ENCODE data around the gene SOX1. TPM values are rescaled to one million over a fixed set of nuclear protein-coding genes. Genes with fewer than 3 reads are reported as not detected.

The SOX1 gene
- total and polyA plus RNA-seq, 7 donors, result under 0.01 to 0.36 (median 0.01) TPM; not detected in 4

GRCh38 chr13:112069061-112069844 is 2.3 kb downstream of the SOX1 start:
- Histone ChIP-seq H3K4me3 (peak overlapping the region in 1 of 4 donors; percentile 17), H3K27me3 (peaks cover 67 to 99% (median 83%) of the 10 kb centered on the region in 3 donors), H3K9me3 (no peaks in the 10 kb centered on the region), H3K36me3 (no peaks in the 10 kb centered on the region), H3K4me1 (peaks cover 0 to 40% (median 36%) of the 10 kb centered on the region in 4 donors), H3K27ac (no peak overlapping the region)
- DNase-seq, result no peak
- intact Hi-C loops (cut with DNase I), result no loop called here
- 9 to 10% methylated on average over 33 of the region's 33 CpGs for WGBS, 2 donors
- no peak for TF ChIP-seq POLR2AphosphoS5 (IDR thresholded peaks at IDR 0.05)
- TF ChIP-seq, protein P1, sequence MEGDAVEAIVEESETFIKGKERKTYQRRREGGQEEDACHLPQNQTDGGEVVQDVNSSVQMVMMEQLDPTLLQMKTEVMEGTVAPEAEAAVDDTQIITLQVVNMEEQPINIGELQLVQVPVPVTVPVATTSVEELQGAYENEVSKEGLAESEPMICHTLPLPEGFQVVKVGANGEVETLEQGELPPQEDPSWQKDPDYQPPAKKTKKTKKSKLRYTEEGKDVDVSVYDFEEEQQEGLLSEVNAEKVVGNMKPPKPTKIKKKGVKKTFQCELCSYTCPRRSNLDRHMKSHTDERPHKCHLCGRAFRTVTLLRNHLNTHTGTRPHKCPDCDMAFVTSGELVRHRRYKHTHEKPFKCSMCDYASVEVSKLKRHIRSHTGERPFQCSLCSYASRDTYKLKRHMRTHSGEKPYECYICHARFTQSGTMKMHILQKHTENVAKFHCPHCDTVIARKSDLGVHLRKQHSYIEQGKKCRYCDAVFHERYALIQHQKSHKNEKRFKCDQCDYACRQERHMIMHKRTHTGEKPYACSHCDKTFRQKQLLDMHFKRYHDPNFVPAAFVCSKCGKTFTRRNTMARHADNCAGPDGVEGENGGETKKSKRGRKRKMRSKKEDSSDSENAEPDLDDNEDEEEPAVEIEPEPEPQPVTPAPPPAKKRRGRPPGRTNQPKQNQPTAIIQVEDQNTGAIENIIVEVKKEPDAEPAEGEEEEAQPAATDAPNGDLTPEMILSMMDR (IDR thresholded peaks at IDR 0.05), result no peak
- no peak for TF ChIP-seq EP300 (IDR thresholded peaks at IDR 0.05)
- TF ChIP-seq POLR2A (IDR thresholded peaks at IDR 0.05), result no peak

DNA sequence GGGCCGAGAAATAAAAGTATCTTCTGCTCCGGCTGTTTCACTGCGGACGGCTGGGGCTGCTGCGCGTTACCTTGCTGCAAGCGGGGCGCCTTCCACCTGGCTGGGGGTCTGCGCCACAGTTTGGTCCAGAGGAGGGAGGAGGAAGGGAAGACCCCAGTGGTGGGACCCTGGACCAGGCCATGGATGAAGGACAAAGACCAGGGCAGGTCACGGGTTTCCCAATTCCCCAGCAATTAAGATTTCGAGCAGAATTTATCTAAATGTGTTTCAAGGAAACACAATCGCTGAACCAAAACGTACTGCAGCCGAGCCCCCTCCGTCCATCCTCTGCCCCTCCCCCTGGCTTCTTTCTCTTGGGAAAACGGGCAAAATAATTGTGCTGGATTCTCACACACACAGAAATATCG is 2.9 kb downstream of the SOX1 start:
- Histone ChIP-seq H3K27me3 (peaks cover 72 to 99% (median 85%) of the 10 kb centered on the region in 3 donors), H3K27ac (no peak overlapping the region), H3K9me3 (no peaks in the 10 kb centered on the region), H3K4me3 (no peak overlapping the region), H3K36me3 (no peaks in the 10 kb centered on the region), H3K4me1 (peaks cover 0 to 40% (median 36%) of the 10 kb centered on the region in 4 donors)
- intact Hi-C loops (cut with DNase I), result no loop called here
- DNase-seq, result no peak
- 10 to 20% methylated on average over 17 of the region's 17 CpGs for WGBS, 2 donors
- TF ChIP-seq, protein P1 (IDR thresholded peaks at IDR 0.05), result no peak
- no peak for TF ChIP-seq EP300 (IDR thresholded peaks at IDR 0.05)
- no peak for TF ChIP-seq POLR2AphosphoS5 (IDR thresholded peaks at IDR 0.05)
- TF ChIP-seq POLR2A (IDR thresholded peaks at IDR 0.05), result no peak

GRCh38 chr13:112071102-112071722 is 4.3 kb downstream of the SOX1 start:
- no peaks in the 10 kb centered on the region for H3K9me3 ChIP-seq
- H3K4me1 ChIP-seq, result peaks cover 0 to 37% (median 33%) of the 10 kb centered on the region in 4 donors
- 16% methylated on average over 13 of the region's 13 CpGs for WGBS, 2 donors
- H3K27ac ChIP-seq, result no peak overlapping the region
- no peak for DNase-seq
- H3K36me3 ChIP-seq, result no peaks in the 10 kb centered on the region
- intact Hi-C loops (cut with DNase I), result no loop called here
- TF ChIP-seq, protein P1 (IDR thresholded peaks at IDR 0.05), result no peak
- TF ChIP-seq POLR2A (IDR thresholded peaks at IDR 0.05) (no peak), POLR2AphosphoS5 (IDR thresholded peaks at IDR 0.05) (no peak), EP300 (IDR thresholded peaks at IDR 0.05) (no peak)
- no peak overlapping the region for H3K4me3 ChIP-seq
- peaks cover 73 to 99% (median 83%) of the 10 kb centered on the region in 3 donors for H3K27me3 ChIP-seq

DNA sequence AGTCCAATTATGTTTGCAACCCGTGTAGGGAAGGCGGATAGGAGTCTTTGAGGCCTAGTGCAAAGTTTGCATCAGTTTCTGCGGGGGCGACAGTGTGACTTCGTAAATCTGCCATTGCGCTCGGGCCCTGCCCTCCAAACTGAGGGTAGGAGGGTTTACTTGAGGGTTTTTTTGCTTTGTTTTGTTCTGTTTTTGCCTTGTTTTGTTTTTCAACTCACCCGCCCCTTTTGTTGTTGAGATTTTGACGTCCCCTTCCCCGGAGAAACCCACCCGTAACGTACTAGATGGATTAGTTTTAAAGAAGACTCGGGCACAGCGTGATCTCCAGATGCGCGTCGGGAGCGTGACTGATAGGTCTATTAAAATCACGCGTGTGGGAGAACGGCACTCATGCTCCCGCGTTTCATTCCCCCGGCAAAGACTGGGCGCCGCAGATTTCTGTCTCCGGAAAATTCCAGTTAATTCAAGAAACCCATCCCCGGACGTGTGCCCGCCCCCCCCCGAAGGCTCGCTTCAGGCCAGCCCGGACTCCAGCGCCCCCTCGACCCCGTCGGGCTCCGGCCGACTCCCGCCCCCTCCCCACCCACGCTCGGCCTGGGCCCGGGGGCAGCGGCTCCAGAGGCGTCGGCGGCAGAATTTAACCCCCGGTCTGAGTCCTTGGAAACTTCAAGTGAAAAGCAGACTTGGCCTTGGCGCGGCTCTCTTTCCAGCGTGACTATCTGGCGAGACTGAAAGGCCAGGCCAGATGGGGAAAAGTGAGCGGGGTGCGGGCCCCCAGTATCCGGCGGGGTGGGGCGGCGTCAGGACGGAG is 5.0 kb downstream of the SOX1 start:
- no peak for DNase-seq
- 9 to 13% methylated on average over 59 of the region's 59 CpGs for WGBS, 2 donors
- H3K4me3 ChIP-seq, result peak overlapping the region in 3 of 4 donors; percentile 26 to 37 (median 33)
- intact Hi-C loops (cut with DNase I), result no loop called here
- TF ChIP-seq, protein P1 (IDR thresholded peaks at IDR 0.05), result no peak
- TF ChIP-seq POLR2A (IDR thresholded peaks at IDR 0.05), result no peak
- TF ChIP-seq EP300 (IDR thresholded peaks at IDR 0.05), result no peak
- no peak for TF ChIP-seq POLR2AphosphoS5 (IDR thresholded peaks at IDR 0.05)
- H3K9me3 ChIP-seq, result no peaks in the 10 kb centered on the region
- peaks cover 0 to 32% (median 27%) of the 10 kb centered on the region in 4 donors for H3K4me1 ChIP-seq
- H3K27ac ChIP-seq, result no peak overlapping the region
- H3K36me3 ChIP-seq, result no peaks in the 10 kb centered on the region
- peaks cover 66 to 99% (median 77%) of the 10 kb centered on the region in 3 donors for H3K27me3 ChIP-seq
